Activated T-cell treated with anti-CD3 and anti-CD28 coated beads, Interleukin-2, amount 50 U/mL, for 72 hours (primary cell): ENCODE data around the gene KIAA1958. TPM values are rescaled to one million over a fixed set of nuclear protein-coding genes. Genes with fewer than 3 reads are reported as not detected.

Experiments used
- ATAC-seq, 2 donors: fragments of 150-1000 bp; cut with Tn5 transposase; replicated peaks in 1 of 2; 2 replicates each; pipeline ENCODE4 v1.10.0; 2021; ENCODE audit warnings: moderate library complexity in 2 of 2, mild to moderate bottlenecking in 1 of 2
- DNase-seq, 2 donors: peaks; one replicate each; pipeline ENCODE4 v3.0.0; 2021 to 2022; ENCODE audit warnings: mixed read lengths in 1 of 2
- H3K27ac Mint-ChIP-seq: one replicate; pipeline ENCODE4 v1.8.0; 2022; ENCODE audit warnings: mild to moderate bottlenecking, moderate library complexity, mixed read lengths
- H3K27me3 Mint-ChIP-seq: one replicate; pipeline ENCODE4 v1.8.0; 2022; ENCODE audit warnings: low read depth, mixed read lengths
- H3K36me3 Mint-ChIP-seq, 2 donors: one replicate each; pipeline ENCODE4 v1.8.0; 2022; ENCODE audit warnings: mixed read lengths in 2 of 2, mild to moderate bottlenecking in 1 of 2; ENCODE audit not compliant: insufficient read depth in 2 of 2
- H3K4me1 Mint-ChIP-seq: one replicate; pipeline ENCODE4 v1.8.0; 2022; ENCODE audit warnings: low read depth, mixed read lengths
- H3K4me3 Mint-ChIP-seq, 2 donors: one replicate each; pipeline ENCODE4 v1.8.0; 2022; ENCODE audit warnings: mild to moderate bottlenecking in 2 of 2, mixed read lengths in 2 of 2, moderate library complexity in 2 of 2
- H3K9me3 Mint-ChIP-seq, 2 donors: one replicate each; pipeline ENCODE4 v1.8.0; 2022; ENCODE audit warnings: mixed read lengths in 2 of 2
- total RNA-seq, 2 donors: library from RNA; stranded (reverse); gene quantifications; one replicate each; pipeline ENCODE4 v1.2.3, GENCODE V29; 2022

KIAA1958 gene
- total RNA-seq, 2 donors from 2014 or later, result 11.2 to 12.9 TPM

GRCh38 chr9:112542593-112543292 is 56.1 kb downstream of the KIAA1958 start:
- no peaks in the 10 kb centered on the region for H3K36me3 Mint-ChIP-seq
- H3K27me3 Mint-ChIP-seq, result no peaks in the 10 kb centered on the region
- peaks cover 19% of the 10 kb centered on the region for H3K4me1 Mint-ChIP-seq
- H3K27ac Mint-ChIP-seq, result no peak overlapping the region
- H3K9me3 Mint-ChIP-seq, result peaks cover 0 to 2% of the 10 kb centered on the region in 2 donors
- no peak for ATAC-seq
- H3K4me3 Mint-ChIP-seq, result no peak overlapping the region
- no peak for DNase-seq

DNA sequence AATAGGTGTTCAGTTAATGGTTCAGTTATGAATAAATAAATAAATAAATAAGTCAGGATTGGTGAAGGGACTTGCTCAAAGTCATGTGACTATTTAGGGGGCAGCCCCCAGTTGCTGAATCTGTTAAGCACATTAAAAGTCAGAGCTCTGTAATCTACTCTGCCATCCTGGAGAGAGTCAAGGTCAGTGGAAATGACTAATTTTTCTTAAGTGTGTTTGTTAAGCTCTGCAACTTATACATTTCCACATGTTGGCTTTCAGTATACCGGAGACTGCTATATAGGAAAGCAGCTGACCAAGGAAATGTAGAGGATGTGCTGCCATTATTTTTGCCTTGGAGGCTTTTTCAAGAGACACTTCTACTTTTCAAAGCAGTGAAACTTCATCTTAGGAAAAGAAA is 57.9 kb downstream of the KIAA1958 start:
- ATAC-seq (no peak), DNase-seq (no peak)
- Mint-ChIP-seq H3K36me3 (no peaks in the 10 kb centered on the region), H3K9me3 (peaks cover 0 to 2% of the 10 kb centered on the region in 2 donors), H3K4me1 (peaks cover 19% of the 10 kb centered on the region), H3K4me3 (no peak overlapping the region), H3K27me3 (no peaks in the 10 kb centered on the region), H3K27ac (no peak overlapping the region)

DNA sequence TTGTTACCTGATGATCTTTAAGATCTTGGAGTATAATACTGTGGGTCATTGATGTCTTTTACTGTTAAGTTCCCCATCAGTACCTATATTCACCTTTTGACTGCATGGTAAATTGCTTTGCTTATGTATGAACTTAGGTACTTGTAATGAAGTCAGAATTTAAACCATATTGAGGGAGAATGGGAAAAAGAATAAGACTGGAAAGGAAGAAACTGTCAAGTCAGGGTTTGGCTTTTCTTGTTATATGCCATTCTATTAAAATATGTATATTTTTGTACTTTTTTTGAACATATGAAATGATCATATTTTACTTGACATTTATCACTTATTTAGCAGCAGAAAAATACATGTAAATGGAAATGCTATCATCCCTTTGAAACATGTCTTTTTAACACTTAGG is 58.6 kb downstream of the KIAA1958 start:
- DNase-seq (no peak), ATAC-seq (no peak)
- Mint-ChIP-seq H3K27me3 (no peaks in the 10 kb centered on the region), H3K36me3 (no peaks in the 10 kb centered on the region), H3K9me3 (peaks cover 0 to 2% of the 10 kb centered on the region in 2 donors), H3K4me3 (no peak overlapping the region), H3K4me1 (peaks cover 19% of the 10 kb centered on the region), H3K27ac (no peak overlapping the region)

DNA sequence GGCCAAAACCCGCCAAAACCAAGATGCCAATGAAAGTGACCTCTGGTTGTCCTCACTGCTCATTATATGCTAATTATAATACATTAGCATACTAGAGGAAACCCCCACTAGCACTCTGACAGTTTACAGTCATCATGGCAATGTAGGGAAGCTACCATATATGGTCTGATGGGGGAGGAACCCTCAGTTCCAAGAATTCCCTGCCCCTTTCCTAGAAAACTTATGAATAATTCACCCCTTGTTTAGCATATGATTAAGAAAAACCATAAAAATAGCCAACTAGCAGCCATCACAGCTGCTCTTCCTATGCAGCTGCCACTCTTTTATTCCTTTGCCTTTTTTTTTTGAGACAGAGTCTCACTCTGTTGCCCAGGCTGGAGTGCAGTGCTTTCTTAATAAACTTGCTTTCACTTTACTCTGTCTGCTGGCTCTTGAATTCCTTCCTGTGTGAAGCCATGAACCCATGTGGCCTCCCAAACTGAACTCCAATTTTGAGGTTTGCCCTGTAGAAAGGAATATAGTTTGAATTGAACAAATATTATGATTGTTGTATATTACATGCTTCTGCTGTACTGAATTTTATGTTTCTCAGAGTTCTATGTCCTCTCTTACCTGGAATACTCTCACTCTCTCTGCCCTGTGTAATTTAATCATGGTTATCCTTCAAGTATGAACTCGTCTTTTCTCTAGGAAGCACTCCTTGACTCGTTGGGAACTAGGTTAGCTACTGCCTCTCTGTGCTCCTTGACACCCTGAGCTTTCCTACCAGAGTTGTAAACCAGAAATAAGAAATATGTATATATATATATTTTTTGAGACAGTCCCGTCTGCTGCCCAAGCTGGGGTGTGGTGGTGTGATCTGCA is 59.8 kb downstream of the KIAA1958 start:
- DNase-seq (peak; percentile 3 to 5), ATAC-seq (peak; percentile 75 to 87)
- Mint-ChIP-seq H3K9me3 (peaks cover 0 to 2% of the 10 kb centered on the region in 2 donors), H3K27me3 (no peaks in the 10 kb centered on the region), H3K4me3 (peak overlapping the region in 1 of 2 donors; percentile 54), H3K27ac (peak overlapping the region; percentile 82), H3K36me3 (no peaks in the 10 kb centered on the region), H3K4me1 (peaks cover 19% of the 10 kb centered on the region)

DNA sequence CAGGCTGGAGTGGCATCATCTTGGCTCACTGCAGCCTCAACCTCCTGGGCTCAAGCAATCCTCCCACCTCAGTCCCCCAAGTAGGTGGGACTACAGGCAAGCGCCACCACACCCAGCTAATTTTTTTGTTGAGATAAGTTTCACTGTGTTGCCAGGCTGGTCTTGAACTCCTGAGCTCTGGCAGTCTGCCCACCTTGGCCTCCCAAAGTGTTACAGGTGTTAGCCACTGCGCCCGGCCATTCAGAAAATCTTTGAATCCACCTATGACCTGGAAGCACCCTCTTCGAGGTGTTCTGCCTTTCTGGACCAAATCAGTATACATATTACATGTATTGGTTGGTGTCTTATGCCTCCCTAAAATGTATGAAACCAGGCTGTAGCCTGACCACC is 61.4 kb downstream of the KIAA1958 start:
- H3K9me3 Mint-ChIP-seq, result peaks cover 0 to 2% of the 10 kb centered on the region in 2 donors

GRCh38 chr9:112548836-112549595 is 62.4 kb downstream of the KIAA1958 start:
- no peaks in the 10 kb centered on the region for H3K36me3 Mint-ChIP-seq
- DNase-seq, result no peak
- H3K9me3 Mint-ChIP-seq, result peaks cover 0 to 2% of the 10 kb centered on the region in 2 donors
- no peak for ATAC-seq
- H3K4me1 Mint-ChIP-seq, result peaks cover 19% of the 10 kb centered on the region
- no peaks in the 10 kb centered on the region for H3K27me3 Mint-ChIP-seq
- no peak overlapping the region for H3K4me3 Mint-ChIP-seq
- no peak overlapping the region for H3K27ac Mint-ChIP-seq

More for the DNA sequence above, 61.4 kb downstream of the KIAA1958 start:
- Mint-ChIP-seq H3K4me1 (peaks cover 19% of the 10 kb centered on the region), H3K4me3 (no peak overlapping the region), H3K27me3 (no peaks in the 10 kb centered on the region), H3K27ac (no peak overlapping the region), H3K36me3 (no peaks in the 10 kb centered on the region)
- no peak for DNase-seq
- no peak for ATAC-seq

DNA sequence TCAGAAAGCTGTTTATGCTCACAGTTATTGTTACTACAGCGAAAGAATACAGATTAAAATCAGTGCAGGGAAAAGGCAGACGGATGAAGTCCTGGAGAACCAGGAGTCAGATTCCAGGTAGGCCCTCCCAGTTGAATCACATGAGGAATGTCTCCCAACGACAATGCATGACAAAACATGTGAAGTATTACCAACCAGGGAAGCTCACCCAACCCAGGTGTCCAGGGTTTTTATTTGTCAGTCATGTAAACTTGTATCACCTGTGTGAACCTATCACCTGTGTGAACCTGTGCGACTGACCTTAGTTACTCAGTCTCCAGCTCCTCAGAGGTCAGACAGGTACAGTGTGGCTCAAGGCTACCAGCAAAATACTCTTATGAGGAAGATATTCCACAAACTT is 63.9 kb downstream of the KIAA1958 start:
- DNase-seq, result no peak
- Mint-ChIP-seq H3K4me1 (peaks cover 12% of the 10 kb centered on the region), H3K9me3 (peaks cover 0 to 2% of the 10 kb centered on the region in 2 donors), H3K27ac (no peak overlapping the region), H3K4me3 (no peak overlapping the region), H3K27me3 (no peaks in the 10 kb centered on the region), H3K36me3 (no peaks in the 10 kb centered on the region)
- no peak for ATAC-seq

GRCh38 chr9:112551641-112552040 is 65.0 kb downstream of the KIAA1958 start:
- peaks cover 11% of the 10 kb centered on the region for H3K4me1 Mint-ChIP-seq
- no peak overlapping the region for H3K4me3 Mint-ChIP-seq
- H3K9me3 Mint-ChIP-seq, result peaks cover 0 to under 1% of the 10 kb centered on the region in 2 donors
- DNase-seq (no peak), ATAC-seq (no peak)
- no peaks in the 10 kb centered on the region for H3K36me3 Mint-ChIP-seq
- no peak overlapping the region for H3K27ac Mint-ChIP-seq
- H3K27me3 Mint-ChIP-seq, result no peaks in the 10 kb centered on the region

GRCh38 chr9:112552229-112553056 is 65.8 kb downstream of the KIAA1958 start:
- H3K27me3 Mint-ChIP-seq, result no peaks in the 10 kb centered on the region
- peaks cover 12% of the 10 kb centered on the region for H3K4me1 Mint-ChIP-seq
- ATAC-seq, result no peak
- no peaks in the 10 kb centered on the region for H3K36me3 Mint-ChIP-seq
- DNase-seq, result no peak
- no peaks in the 10 kb centered on the region for H3K9me3 Mint-ChIP-seq
- no peak overlapping the region for H3K4me3 Mint-ChIP-seq
- H3K27ac Mint-ChIP-seq, result no peak overlapping the region

GRCh38 chr9:112553256-112553826 is 66.7 kb downstream of the KIAA1958 start:
- no peak overlapping the region for H3K27ac Mint-ChIP-seq
- H3K4me1 Mint-ChIP-seq, result peaks cover 12% of the 10 kb centered on the region
- no peaks in the 10 kb centered on the region for H3K27me3 Mint-ChIP-seq

GRCh38 chr9:112554516-112554915 is 67.9 kb downstream of the KIAA1958 start:
- no peak overlapping the region for H3K27ac Mint-ChIP-seq

More at GRCh38 chr9:112553256-112553826, 66.7 kb downstream of the KIAA1958 start:
- DNase-seq, result no peak
- no peaks in the 10 kb centered on the region for H3K9me3 Mint-ChIP-seq
- no peaks in the 10 kb centered on the region for H3K36me3 Mint-ChIP-seq
- H3K4me3 Mint-ChIP-seq, result no peak overlapping the region
- no peak for ATAC-seq

DNA sequence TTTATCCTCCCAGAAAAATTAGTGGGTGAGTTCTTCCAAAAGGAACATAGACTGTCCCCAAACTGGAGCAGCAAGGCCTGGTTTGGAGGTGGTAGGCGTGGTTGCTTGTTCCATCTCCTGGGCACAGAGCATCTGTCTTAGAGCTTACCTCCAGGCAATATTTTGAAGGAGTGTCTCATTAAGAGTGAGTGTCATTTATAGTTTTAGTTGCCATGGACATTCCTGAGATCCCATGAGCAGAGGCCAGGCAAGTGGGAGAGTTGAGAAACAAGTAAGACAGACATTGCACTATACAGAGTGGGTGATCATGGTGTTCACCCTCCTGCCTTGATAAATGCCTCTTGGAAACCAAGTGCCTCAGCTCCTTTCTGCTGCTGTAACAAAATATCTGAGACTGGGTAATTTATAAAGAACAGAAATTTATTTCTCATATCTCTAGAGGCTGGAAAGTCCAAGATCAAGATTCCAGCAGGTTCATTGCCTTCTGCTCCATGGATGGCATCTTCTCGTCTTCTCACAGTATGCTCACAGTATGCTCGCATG is 68.5 kb downstream of the KIAA1958 start:
- H3K36me3 Mint-ChIP-seq, result no peaks in the 10 kb centered on the region
- H3K4me3 Mint-ChIP-seq, result no peak overlapping the region
- ATAC-seq (no peak), DNase-seq (no peak)
- no peaks in the 10 kb centered on the region for H3K9me3 Mint-ChIP-seq
- no peak overlapping the region for H3K27ac Mint-ChIP-seq
- peaks cover 12% of the 10 kb centered on the region for H3K4me1 Mint-ChIP-seq
- no peaks in the 10 kb centered on the region for H3K27me3 Mint-ChIP-seq

More at GRCh38 chr9:112554516-112554915, 67.9 kb downstream of the KIAA1958 start:
- Mint-ChIP-seq H3K27me3 (no peaks in the 10 kb centered on the region), H3K9me3 (no peaks in the 10 kb centered on the region), H3K36me3 (no peaks in the 10 kb centered on the region), H3K4me3 (no peak overlapping the region), H3K4me1 (peaks cover 12% of the 10 kb centered on the region)
- DNase-seq (no peak), ATAC-seq (no peak)
